DLD1 (cell line): ENCODE results near the gene FOXD2.

Experiments used
- in situ Hi-C: cut with HindIII; loops from 2 replicates; pipeline ENCODE4 v1.10.0; 2017; ENCODE audit warnings: low sequenced_read_pairs

Gene FOXD2

GRCh38 chr1:47459253-47459788 is 21.5 kb downstream of the FOXD2 start:
- in situ Hi-C loops = no loop called here

- in situ Hi-C loops = no loop called here
Measured at GRCh38 chr1:47460040-47460439, 22.2 kb downstream of the FOXD2 start.

- in situ Hi-C loops = no loop called here
Measured at GRCh38 chr1:47460456-47460855, 22.6 kb downstream of the FOXD2 start.

GRCh38 chr1:47465605-47466004 is 27.8 kb downstream of the FOXD2 start:
- in situ Hi-C loops = no loop called here

GRCh38 chr1:47468709-47469389 is 31.0 kb downstream of the FOXD2 start:
- in situ Hi-C loops = no loop called here

GRCh38 chr1:47469390-47469759 is 31.5 kb downstream of the FOXD2 start:
- in situ Hi-C loops = no loop called here

- in situ Hi-C loops = no loop called here
Measured at GRCh38 chr1:47469910-47470309, 32.1 kb downstream of the FOXD2 start.

- in situ Hi-C loops = no loop called here
Measured at GRCh38 chr1:47471163-47471562, 33.3 kb downstream of the FOXD2 start.

GRCh38 chr1:47474278-47475193 is 36.7 kb downstream of the FOXD2 start:
- in situ Hi-C loops = no loop called here

- in situ Hi-C loops = no loop called here
Measured at GRCh38 chr1:47477595-47478080, 39.8 kb downstream of the FOXD2 start.

GRCh38 chr1:47478090-47478489 is 40.2 kb downstream of the FOXD2 start:
- in situ Hi-C loops = no loop called here

GRCh38 chr1:47479664-47480063 is 41.8 kb downstream of the FOXD2 start:
- in situ Hi-C loops = no loop called here

GRCh38 chr1:47481936-47482335 is 44.1 kb downstream of the FOXD2 start:
- in situ Hi-C loops = no loop called here

GRCh38 chr1:47482786-47483185 is 44.9 kb downstream of the FOXD2 start:
- in situ Hi-C loops = no loop called here

GRCh38 chr1:47483651-47484050 is 45.8 kb downstream of the FOXD2 start:
- in situ Hi-C loops = no loop called here

- in situ Hi-C loops = no loop called here
Measured at GRCh38 chr1:47485817-47486216, 48.0 kb downstream of the FOXD2 start.

- in situ Hi-C loops = no loop called here
Measured at GRCh38 chr1:47487332-47487731, 49.5 kb downstream of the FOXD2 start.

GRCh38 chr1:47487850-47488450 is 50.1 kb downstream of the FOXD2 start:
- in situ Hi-C loops = no loop called here
